ENCODE results near the gene ULK1.

The ULK1 gene

GRCh38 chr12:131895640-131896079 is 1.2 kb downstream of the ULK1 start:
- peak overlapping the region; percentile 65 for H3K4me2 ChIP-seq (ENCODE audit: low read length)
- H3K9me2 ChIP-seq (replicated peaks; ENCODE audit: control insufficient read depth, low read length): no peaks in the 10 kb centered on the region
- TF ChIP-seq EZH2phosphoT487 (IDR thresholded peaks at IDR 0.05; ENCODE audit: borderline replicate concordance, low read length): no peak
- no peak for TF ChIP-seq CTCF (IDR thresholded peaks at IDR 0.05; ENCODE audit: low read depth, low read length, poor library complexity, severe bottlenecking)
- H3K36me3 ChIP-seq (ENCODE audit: control insufficient read depth, low read length): no peaks in the 10 kb centered on the region
- peaks cover 12% of the 10 kb centered on the region for H3K4me1 ChIP-seq (ENCODE audit: control insufficient read depth, low read length)
- H3K27me3 ChIP-seq (ENCODE audit: control insufficient read depth, low read length): peaks cover 22% of the 10 kb centered on the region
- H3K4me3 ChIP-seq (ENCODE audit: low read length): peak overlapping the region; percentile 59
- no peaks in the 10 kb centered on the region for H3F3A ChIP-seq (ENCODE audit: control insufficient read depth, insufficient read depth)
- no peaks in the 10 kb centered on the region for H3K79me2 ChIP-seq (ENCODE audit: control insufficient read depth, low read length)
- H3K9me3 ChIP-seq (ENCODE audit: control insufficient read depth, insufficient read depth, low read length): no peaks in the 10 kb centered on the region
- H3K27ac ChIP-seq (ENCODE audit: low read depth, low read length): no peak overlapping the region
- peaks cover 8% of the 10 kb centered on the region; the same call in 1 of the 2 replicates for H4K20me1 ChIP-seq (ENCODE audit: control insufficient read depth, insufficient read depth, low read depth, low read length)

- Histone ChIP-seq H3K27ac (ENCODE audit: low read depth, low read length) (no peak overlapping the region), H4K20me1 (ENCODE audit: control insufficient read depth, insufficient read depth, low read depth, low read length) (peaks cover 8% of the 10 kb centered on the region; the same call in 1 of the 2 replicates), H3K79me2 (ENCODE audit: control insufficient read depth, low read length) (no peaks in the 10 kb centered on the region), H3K4me2 (ENCODE audit: low read length) (peak overlapping the region; percentile 65), H3F3A (ENCODE audit: control insufficient read depth, insufficient read depth) (no peaks in the 10 kb centered on the region), H3K9me3 (ENCODE audit: control insufficient read depth, insufficient read depth, low read length) (no peaks in the 10 kb centered on the region), H3K36me3 (ENCODE audit: control insufficient read depth, low read length) (no peaks in the 10 kb centered on the region), H3K4me3 (ENCODE audit: low read length) (peak overlapping the region; percentile 59), H3K27me3 (ENCODE audit: control insufficient read depth, low read length) (peaks cover 22% of the 10 kb centered on the region), H3K4me1 (ENCODE audit: control insufficient read depth, low read length) (peaks cover 12% of the 10 kb centered on the region), H3K9me2 (replicated peaks; ENCODE audit: control insufficient read depth, low read length) (no peaks in the 10 kb centered on the region)
- TF ChIP-seq CTCF (IDR thresholded peaks at IDR 0.05; ENCODE audit: low read depth, low read length, poor library complexity, severe bottlenecking) (no peak), EZH2phosphoT487 (IDR thresholded peaks at IDR 0.05; ENCODE audit: borderline replicate concordance, low read length) (no peak)
These were observed 1.8 kb downstream of the ULK1 start for GRCh38 chr12:131896080-131896810.

- Histone ChIP-seq H3K27ac (ENCODE audit: low read depth, low read length) (no peak overlapping the region), H3K9me3 (ENCODE audit: control insufficient read depth, insufficient read depth, low read length) (no peaks in the 10 kb centered on the region), H3K4me3 (ENCODE audit: low read length) (no peak overlapping the region), H3K4me1 (ENCODE audit: control insufficient read depth, low read length) (peaks cover 12% of the 10 kb centered on the region), H3K9me2 (replicated peaks; ENCODE audit: control insufficient read depth, low read length) (no peaks in the 10 kb centered on the region), H3K36me3 (ENCODE audit: control insufficient read depth, low read length) (no peaks in the 10 kb centered on the region), H3K4me2 (ENCODE audit: low read length) (no peak overlapping the region), H3K27me3 (ENCODE audit: control insufficient read depth, low read length) (peaks cover 22% of the 10 kb centered on the region), H3K79me2 (ENCODE audit: control insufficient read depth, low read length) (no peaks in the 10 kb centered on the region), H3F3A (ENCODE audit: control insufficient read depth, insufficient read depth) (no peaks in the 10 kb centered on the region), H4K20me1 (ENCODE audit: control insufficient read depth, insufficient read depth, low read depth, low read length) (peaks cover 8% of the 10 kb centered on the region; the same call in 1 of the 2 replicates)
- TF ChIP-seq CTCF (IDR thresholded peaks at IDR 0.05; ENCODE audit: low read depth, low read length, poor library complexity, severe bottlenecking) (no peak), EZH2phosphoT487 (IDR thresholded peaks at IDR 0.05; ENCODE audit: borderline replicate concordance, low read length) (no peak)
These were observed 2.4 kb downstream of the ULK1 start for GRCh38 chr12:131896811-131897270.
